ENCODE measurements around the gene ATG7.

ATG7 gene

GRCh38 chr3:11370966-11371365 lies 98.8 kb downstream of the ATG7 start:
- H3K4me3 ChIP-seq (ENCODE audit: insufficient read depth, low read depth, low read length): no peak overlapping the region
- H3K9me3 ChIP-seq (ENCODE audit: control insufficient read depth, low read length): no peaks in the 10 kb centered on the region
- 89 to 91% methylated on average over 4 of the region's 4 CpGs for WGBS, 2 experiments

GRCh38 chr3:11371747-11372146 lies 99.5 kb downstream of the ATG7 start:
- Histone ChIP-seq H3K36me3 (ENCODE audit: control insufficient read depth, insufficient read depth, low read length) (no peaks in the 10 kb centered on the region), H3K4me3 (ENCODE audit: insufficient read depth, low read depth, low read length) (no peak overlapping the region), H3K9me3 (ENCODE audit: control insufficient read depth, low read length) (no peaks in the 10 kb centered on the region), H3K27ac (ENCODE audit: insufficient read depth, low read depth, low read length, poor library complexity, severe bottlenecking) (no peak overlapping the region), H3K27me3 (ENCODE audit: control insufficient read depth, insufficient read depth, low read length, poor library complexity, severe bottlenecking) (no peaks in the 10 kb centered on the region), H3K4me1 (ENCODE audit: control insufficient read depth, insufficient read depth, low read length) (peaks cover 14% of the 10 kb centered on the region)
- 88 to 91% methylated on average over 10 of the region's 10 CpGs for WGBS, 2 experiments

More at GRCh38 chr3:11370966-11371365, 98.8 kb downstream of the ATG7 start:
- Histone ChIP-seq H3K27me3 (ENCODE audit: control insufficient read depth, insufficient read depth, low read length, poor library complexity, severe bottlenecking) (no peaks in the 10 kb centered on the region), H3K36me3 (ENCODE audit: control insufficient read depth, insufficient read depth, low read length) (no peaks in the 10 kb centered on the region), H3K27ac (ENCODE audit: insufficient read depth, low read depth, low read length, poor library complexity, severe bottlenecking) (no peak overlapping the region), H3K4me1 (ENCODE audit: control insufficient read depth, insufficient read depth, low read length) (peaks cover 20% of the 10 kb centered on the region)

- H3K4me1 ChIP-seq (ENCODE audit: control insufficient read depth, insufficient read depth, low read length): peaks cover 9% of the 10 kb centered on the region
- H3K4me3 ChIP-seq (ENCODE audit: insufficient read depth, low read depth, low read length): no peak overlapping the region
- WGBS, 2 experiments: 90 to 91% methylated on average over 4 of the region's 4 CpGs
- H3K27ac ChIP-seq (ENCODE audit: insufficient read depth, low read depth, low read length, poor library complexity, severe bottlenecking): no peak overlapping the region
- H3K27me3 ChIP-seq (ENCODE audit: control insufficient read depth, insufficient read depth, low read length, poor library complexity, severe bottlenecking): no peaks in the 10 kb centered on the region
- H3K9me3 ChIP-seq (ENCODE audit: control insufficient read depth, low read length): no peaks in the 10 kb centered on the region
- no peaks in the 10 kb centered on the region for H3K36me3 ChIP-seq (ENCODE audit: control insufficient read depth, insufficient read depth, low read length)
These were observed 101.0 kb downstream of the ATG7 start for GRCh38 chr3:11373235-11373634.

- Histone ChIP-seq H3K36me3 (ENCODE audit: control insufficient read depth, insufficient read depth, low read length) (no peaks in the 10 kb centered on the region), H3K9me3 (ENCODE audit: control insufficient read depth, low read length) (no peaks in the 10 kb centered on the region), H3K27me3 (ENCODE audit: control insufficient read depth, insufficient read depth, low read length, poor library complexity, severe bottlenecking) (no peaks in the 10 kb centered on the region), H3K4me3 (ENCODE audit: insufficient read depth, low read depth, low read length) (no peak overlapping the region), H3K27ac (ENCODE audit: insufficient read depth, low read depth, low read length, poor library complexity, severe bottlenecking) (no peak overlapping the region), H3K4me1 (ENCODE audit: control insufficient read depth, insufficient read depth, low read length) (peaks cover 9% of the 10 kb centered on the region)
- WGBS, 2 experiments: 96 to 100% methylated on average over 1 of the region's 2 CpGs
These were observed 101.5 kb downstream of the ATG7 start for GRCh38 chr3:11373654-11374053.

GRCh38 chr3:11375333-11376088 lies 103.3 kb downstream of the ATG7 start:
- H3K4me1 ChIP-seq (ENCODE audit: control insufficient read depth, insufficient read depth, low read length): peaks cover 18% of the 10 kb centered on the region
- H3K27me3 ChIP-seq (ENCODE audit: control insufficient read depth, insufficient read depth, low read length, poor library complexity, severe bottlenecking): no peaks in the 10 kb centered on the region
- H3K36me3 ChIP-seq (ENCODE audit: control insufficient read depth, insufficient read depth, low read length): no peaks in the 10 kb centered on the region
- no peaks in the 10 kb centered on the region for H3K9me3 ChIP-seq (ENCODE audit: control insufficient read depth, low read length)
- H3K27ac ChIP-seq (ENCODE audit: insufficient read depth, low read depth, low read length, poor library complexity, severe bottlenecking): no peak overlapping the region
- no peak overlapping the region for H3K4me3 ChIP-seq (ENCODE audit: insufficient read depth, low read depth, low read length)
- 89% methylated on average over 11 of the region's 11 CpGs for WGBS, 2 experiments

GRCh38 chr3:11377719-11378118 lies 105.5 kb downstream of the ATG7 start:
- no peaks in the 10 kb centered on the region for H3K36me3 ChIP-seq (ENCODE audit: control insufficient read depth, insufficient read depth, low read length)
- WGBS, 2 experiments: 100% methylated on average over 2 of the region's 2 CpGs
- H3K4me3 ChIP-seq (ENCODE audit: insufficient read depth, low read depth, low read length): no peak overlapping the region
- no peaks in the 10 kb centered on the region for H3K9me3 ChIP-seq (ENCODE audit: control insufficient read depth, low read length)
- H3K27ac ChIP-seq (ENCODE audit: insufficient read depth, low read depth, low read length, poor library complexity, severe bottlenecking): no peak overlapping the region
- H3K27me3 ChIP-seq (ENCODE audit: control insufficient read depth, insufficient read depth, low read length, poor library complexity, severe bottlenecking): no peaks in the 10 kb centered on the region
- peaks cover 12% of the 10 kb centered on the region for H3K4me1 ChIP-seq (ENCODE audit: control insufficient read depth, insufficient read depth, low read length)

- Histone ChIP-seq H3K36me3 (ENCODE audit: control insufficient read depth, insufficient read depth, low read length) (no peaks in the 10 kb centered on the region), H3K9me3 (ENCODE audit: control insufficient read depth, low read length) (no peaks in the 10 kb centered on the region), H3K27me3 (ENCODE audit: control insufficient read depth, insufficient read depth, low read length, poor library complexity, severe bottlenecking) (no peaks in the 10 kb centered on the region), H3K27ac (ENCODE audit: insufficient read depth, low read depth, low read length, poor library complexity, severe bottlenecking) (no peak overlapping the region), H3K4me3 (ENCODE audit: insufficient read depth, low read depth, low read length) (no peak overlapping the region), H3K4me1 (ENCODE audit: control insufficient read depth, insufficient read depth, low read length) (peaks cover 12% of the 10 kb centered on the region)
- 68 to 84% methylated on average over 2 of the region's 2 CpGs for WGBS, 2 experiments
These were observed 107.1 kb downstream of the ATG7 start for GRCh38 chr3:11379238-11379823.

GRCh38 chr3:11379824-11380701 lies 107.9 kb downstream of the ATG7 start:
- H3K4me3 ChIP-seq (ENCODE audit: insufficient read depth, low read depth, low read length): no peak overlapping the region

GRCh38 chr3:11381141-11381540 lies 108.9 kb downstream of the ATG7 start:
- H3K4me3 ChIP-seq (ENCODE audit: insufficient read depth, low read depth, low read length): no peak overlapping the region
- no peaks in the 10 kb centered on the region for H3K27me3 ChIP-seq (ENCODE audit: control insufficient read depth, insufficient read depth, low read length, poor library complexity, severe bottlenecking)
- no peaks in the 10 kb centered on the region for H3K36me3 ChIP-seq (ENCODE audit: control insufficient read depth, insufficient read depth, low read length)
- H3K27ac ChIP-seq (ENCODE audit: insufficient read depth, low read depth, low read length, poor library complexity, severe bottlenecking): no peak overlapping the region
- H3K4me1 ChIP-seq (ENCODE audit: control insufficient read depth, insufficient read depth, low read length): peaks cover 15% of the 10 kb centered on the region
- H3K9me3 ChIP-seq (ENCODE audit: control insufficient read depth, low read length): no peaks in the 10 kb centered on the region

More at GRCh38 chr3:11379824-11380701, 107.9 kb downstream of the ATG7 start:
- H3K27ac ChIP-seq (ENCODE audit: insufficient read depth, low read depth, low read length, poor library complexity, severe bottlenecking): no peak overlapping the region
- H3K27me3 ChIP-seq (ENCODE audit: control insufficient read depth, insufficient read depth, low read length, poor library complexity, severe bottlenecking): no peaks in the 10 kb centered on the region
- peaks cover 12% of the 10 kb centered on the region for H3K4me1 ChIP-seq (ENCODE audit: control insufficient read depth, insufficient read depth, low read length)
- no peaks in the 10 kb centered on the region for H3K36me3 ChIP-seq (ENCODE audit: control insufficient read depth, insufficient read depth, low read length)
- H3K9me3 ChIP-seq (ENCODE audit: control insufficient read depth, low read length): no peaks in the 10 kb centered on the region
- 69 to 75% methylated on average over 16 of the region's 16 CpGs for WGBS, 2 experiments

GRCh38 chr3:11381563-11381962 lies 109.4 kb downstream of the ATG7 start:
- Histone ChIP-seq H3K4me3 (ENCODE audit: insufficient read depth, low read depth, low read length) (no peak overlapping the region), H3K27me3 (ENCODE audit: control insufficient read depth, insufficient read depth, low read length, poor library complexity, severe bottlenecking) (no peaks in the 10 kb centered on the region), H3K36me3 (ENCODE audit: control insufficient read depth, insufficient read depth, low read length) (no peaks in the 10 kb centered on the region), H3K27ac (ENCODE audit: insufficient read depth, low read depth, low read length, poor library complexity, severe bottlenecking) (no peak overlapping the region), H3K4me1 (ENCODE audit: control insufficient read depth, insufficient read depth, low read length) (peaks cover 15% of the 10 kb centered on the region), H3K9me3 (ENCODE audit: control insufficient read depth, low read length) (no peaks in the 10 kb centered on the region)
- WGBS, 2 experiments: 97 to 98% methylated on average over 4 of the region's 4 CpGs
